ENCODE data around the gene ANKRD66.

Gene ANKRD66

DNA sequence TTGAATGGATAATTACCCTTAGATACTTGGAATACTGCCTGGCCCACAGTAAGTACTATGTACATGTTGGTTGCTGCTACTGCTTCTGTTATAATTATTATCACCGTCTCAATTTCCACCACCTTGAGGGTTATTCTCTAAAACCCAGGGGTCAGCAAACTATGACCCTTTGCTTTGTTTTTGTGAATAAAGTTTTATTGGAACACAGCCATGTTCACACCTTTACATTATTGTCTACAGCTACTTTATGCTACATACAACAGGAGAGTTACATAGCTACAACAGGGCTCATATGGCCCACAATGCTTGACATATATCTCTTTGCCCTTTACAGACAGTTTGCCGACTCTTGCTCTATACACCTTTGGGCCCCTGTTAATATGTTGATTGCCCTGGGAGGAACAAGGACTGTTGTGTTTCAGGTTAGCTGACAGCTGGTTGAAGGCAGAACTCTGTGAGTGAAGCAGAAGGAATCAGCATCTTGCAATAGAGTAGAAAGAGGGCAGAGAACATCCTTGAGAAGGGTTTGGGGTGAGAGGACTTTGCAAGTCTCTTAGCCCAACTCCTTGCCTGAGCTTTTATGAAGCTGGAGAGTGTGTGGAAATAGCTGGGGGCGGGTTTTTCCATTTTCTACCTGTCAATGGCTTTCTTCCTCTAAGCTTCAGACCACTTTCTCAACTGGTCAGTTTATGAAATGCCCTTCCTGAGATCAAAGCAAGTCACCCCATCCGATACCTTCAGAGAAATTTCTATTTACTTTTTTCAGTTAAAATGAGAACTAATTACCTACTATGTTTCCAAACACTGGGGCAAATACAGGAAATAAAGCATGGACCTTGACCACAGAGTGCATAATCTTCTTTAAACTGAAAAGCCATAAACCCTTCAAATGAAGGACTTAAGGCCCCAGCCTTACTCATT, 43.0 kb downstream of the ANKRD66 start:
- DNase-seq (ENCODE audit: low read depth in 3 of 3), result no peak

DNA sequence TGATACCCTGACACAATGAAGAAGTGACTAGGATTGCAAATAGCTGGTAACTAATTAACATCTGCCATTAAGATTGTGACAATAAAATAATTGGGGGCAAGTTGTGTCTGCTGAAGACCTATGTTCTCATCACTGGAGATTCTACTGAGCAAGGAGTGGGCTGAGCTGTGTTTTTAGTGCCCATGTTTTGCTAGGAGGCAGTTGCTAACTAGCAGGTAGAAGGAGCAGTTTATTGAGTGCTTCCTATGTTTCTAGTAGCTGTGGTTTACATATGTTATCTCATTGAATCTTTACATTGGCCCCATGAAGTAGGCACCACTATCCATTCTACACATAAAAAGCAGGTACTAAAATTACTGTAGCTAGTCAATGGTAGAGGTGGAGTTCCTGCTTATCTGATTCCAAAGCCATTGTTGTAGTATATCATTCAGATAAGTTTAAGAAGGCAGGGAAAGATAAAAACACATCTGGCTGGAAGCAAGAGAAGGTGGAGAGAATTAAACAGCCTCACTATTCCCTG, 43.7 kb downstream of the ANKRD66 start:
- no peak for DNase-seq (ENCODE audit: low read depth in 3 of 3)

- DNase-seq (ENCODE audit: low read depth in 3 of 3), result no peak
Measured at GRCh38 chr6:46792635-46793034, 45.9 kb downstream of the ANKRD66 start.

- no peak for DNase-seq (ENCODE audit: low read depth in 3 of 3)
Measured at GRCh38 chr6:46793138-46793537, 46.4 kb downstream of the ANKRD66 start, which contains the start of gene MEP1A. TSS of gene MEP1A (plus strand) at chr6:46793389. CDS start at chr6:46793399, 10 bp downstream.

GRCh38 chr6:46794068-46794467, 47.3 kb downstream of the ANKRD66 start:
- DNase-seq (ENCODE audit: low read depth in 3 of 3), result no peak

DNA sequence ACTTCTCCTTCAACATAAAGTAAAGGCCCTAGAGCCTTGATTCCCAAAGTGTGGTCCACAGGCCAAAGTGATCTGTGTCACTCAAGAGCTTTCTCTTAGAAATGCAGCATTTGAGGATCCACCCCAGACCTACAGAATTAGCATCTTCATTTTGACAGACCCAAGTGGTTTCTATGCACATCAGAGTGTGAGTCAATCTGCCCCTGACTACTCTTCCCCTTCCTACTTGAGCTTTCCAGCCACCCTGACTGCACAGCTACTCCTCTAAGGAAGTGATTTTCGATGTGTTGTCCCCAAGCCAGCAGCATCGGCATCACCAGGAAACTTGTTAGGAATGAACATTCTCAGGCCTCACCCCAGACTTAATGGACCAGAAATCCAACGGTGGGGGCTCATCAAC, 49.1 kb downstream of the ANKRD66 start:
- no peak for DNase-seq (ENCODE audit: low read depth in 3 of 3)

GRCh38 chr6:46796848-46797580, 50.3 kb downstream of the ANKRD66 start:
- DNase-seq (ENCODE audit: low read depth in 3 of 3), result no peak

DNA sequence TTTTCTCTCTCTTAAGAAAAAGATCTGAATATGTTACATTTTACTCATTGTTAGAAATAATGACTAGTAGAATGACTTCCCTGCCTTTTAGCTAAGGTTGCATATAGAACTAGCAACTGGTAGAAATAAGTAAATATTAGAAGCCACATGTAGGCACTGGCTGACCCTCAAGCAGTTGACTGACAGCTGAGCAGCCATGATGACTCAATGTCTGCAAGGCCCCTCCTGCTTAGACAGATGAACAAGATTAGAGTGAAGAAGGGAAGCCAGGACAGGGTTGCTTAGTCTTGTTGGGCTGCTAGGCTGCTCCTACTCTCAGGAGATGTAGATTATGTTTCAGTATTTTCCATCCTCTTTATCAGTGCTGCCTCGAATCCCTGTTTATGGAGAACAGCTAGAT, 52.9 kb downstream of the ANKRD66 start:
- DNase-seq (ENCODE audit: low read depth in 3 of 3), result no peak

DNA sequence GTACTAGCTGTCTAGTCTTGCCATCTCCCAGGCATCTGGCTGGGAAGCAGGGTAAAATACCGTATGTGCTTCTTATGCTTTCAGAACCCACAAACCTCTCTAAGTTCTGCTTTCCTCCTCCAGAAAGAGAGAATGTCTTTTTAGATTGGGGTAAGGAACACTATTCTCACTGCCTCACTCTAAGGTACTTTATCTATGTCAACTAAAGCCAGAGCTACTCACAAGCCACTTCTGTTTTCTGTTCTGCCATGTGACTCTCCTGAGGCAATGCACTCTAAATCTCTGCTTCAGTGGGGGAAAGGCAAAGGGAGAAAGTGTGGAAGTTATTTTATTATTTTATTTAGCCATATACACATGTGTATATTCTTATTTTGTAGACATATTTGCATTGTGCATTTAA, 62.1 kb downstream of the ANKRD66 start:
- DNase-seq (ENCODE audit: low read depth in 3 of 3), result no peak

All from stimulated activated CD4-positive, alpha-beta T cell treated with anti-CD3 and anti-CD28 coated beads, TNF-alpha, amount 100 ng/mL, for 48 hours (primary cell).